A673 (cell line): ENCODE results near the gene PRR7.

ENCODE experiments used
- CTCF ChIP-seq: fragments of 300-800, 200-600 bp; sonication (generic); conservative IDR thresholded peaks from 2 replicates; pipeline ENCODE4 v1.5.1; 2017; ENCODE audit warnings: low read depth, mild to moderate bottlenecking, antibody characterized with exemption, low read length, moderate library complexity, mixed read lengths
- EZH2 ChIP-seq: fragments of 200-600 bp; sonication (generic); IDR thresholded peaks from 2 replicates; pipeline ENCODE4 v1.6.1; 2017; ENCODE audit warnings: borderline replicate concordance, low read depth, mild to moderate bottlenecking, mixed read lengths, antibody characterized with exemption, low read length; ENCODE audit not compliant: poor library complexity, severe bottlenecking

- TF ChIP-seq EZH2, result no peak
- no peak for TF ChIP-seq CTCF
Observed at GRCh38 chr5:177438468-177438867, 8.1 kb upstream of the PRR7 start.
